ENCODE data around the gene UST. TPM values are rescaled to one million over a fixed set of nuclear protein-coding genes. Genes with fewer than 3 reads are reported as not detected.

The UST gene
- total and polyA plus RNA-seq, 3 donors from 2014 or later = 14.9 to 16.0 (median 14.9) TPM

GRCh38 chr6:149015535-149016525 is 269.0 kb downstream of the UST start:
- no peak overlapping the region for H3K4me3 ChIP-seq
- no peak overlapping the region for H3K27ac ChIP-seq
- H3K9me3 ChIP-seq = no peaks in the 10 kb centered on the region
- no peaks in the 10 kb centered on the region for H3K27me3 ChIP-seq
- TF ChIP-seq POLR2A (IDR thresholded peaks at IDR 0.05) (no peak), CTCF (IDR thresholded peaks at IDR 0.05) (no peak)
- DNase-seq = no peak
- intact Hi-C loops (cut with DNase I; ENCODE audit: low total_unique reads) = no loop called here
- WGBS, 2 donors = 79 to 82% methylated on average over 9 of the region's 9 CpGs
- H3K4me1 ChIP-seq = no peaks in the 10 kb centered on the region
- no peaks in the 10 kb centered on the region for H3K36me3 ChIP-seq (ENCODE audit: low read depth, missing control alignments)

GRCh38 chr6:149016716-149017115 is 269.9 kb downstream of the UST start:
- H3K4me3 ChIP-seq = no peak overlapping the region
- 95% methylated on average over 6 to 7 of the region's 7 CpGs for WGBS, 2 donors
- H3K27ac ChIP-seq = no peak overlapping the region
- H3K9me3 ChIP-seq = no peaks in the 10 kb centered on the region
- H3K36me3 ChIP-seq (ENCODE audit: low read depth, missing control alignments) = no peaks in the 10 kb centered on the region
- intact Hi-C loops (cut with DNase I; ENCODE audit: low total_unique reads) = no loop called here
- TF ChIP-seq CTCF (IDR thresholded peaks at IDR 0.05) = no peak
- TF ChIP-seq POLR2A (IDR thresholded peaks at IDR 0.05) = no peak
- no peaks in the 10 kb centered on the region for H3K27me3 ChIP-seq
- DNase-seq = no peak
- H3K4me1 ChIP-seq = no peaks in the 10 kb centered on the region

GRCh38 chr6:149020319-149020718 is 273.5 kb downstream of the UST start:
- Histone ChIP-seq H3K9me3 (no peaks in the 10 kb centered on the region), H3K36me3 (ENCODE audit: low read depth, missing control alignments) (no peaks in the 10 kb centered on the region), H3K4me3 (no peak overlapping the region), H3K4me1 (no peaks in the 10 kb centered on the region), H3K27me3 (no peaks in the 10 kb centered on the region), H3K27ac (no peak overlapping the region)
- no peak for DNase-seq
- TF ChIP-seq CTCF (IDR thresholded peaks at IDR 0.05) (no peak), POLR2A (IDR thresholded peaks at IDR 0.05) (no peak)
- intact Hi-C loops (cut with DNase I; ENCODE audit: low total_unique reads) = no loop called here
- WGBS, 2 donors = 93 to 96% methylated on average over 3 of the region's 3 CpGs

GRCh38 chr6:149024361-149024760 is 277.5 kb downstream of the UST start:
- Histone ChIP-seq H3K9me3 (no peaks in the 10 kb centered on the region), H3K4me3 (no peak overlapping the region), H3K27me3 (no peaks in the 10 kb centered on the region), H3K36me3 (ENCODE audit: low read depth, missing control alignments) (no peaks in the 10 kb centered on the region), H3K4me1 (no peaks in the 10 kb centered on the region), H3K27ac (no peak overlapping the region)
- TF ChIP-seq CTCF (IDR thresholded peaks at IDR 0.05) (no peak), POLR2A (IDR thresholded peaks at IDR 0.05) (no peak)
- intact Hi-C loops (cut with DNase I; ENCODE audit: low total_unique reads) = no loop called here
- 87 to 90% methylated on average over 1 of the region's 1 CpG for WGBS, 2 donors
- no peak for DNase-seq
